Pancreas (tissue), 10 donors: ENCODE measurements around the gene CRMP1. TPM values are rescaled to one million over a fixed set of nuclear protein-coding genes. Genes with fewer than 3 reads are reported as not detected.
"Not testable (repeated sequence)": the region's sequence is repeated elsewhere in the genome, so short reads cannot be mapped to it uniquely, and the experiment has no call there.

Source experiments
- ATAC-seq, 4 donors: fragments of 200-7000 bp; cut with Tn5 transposase; one replicate each; pipeline versions ENCODE4 v1.8.0 to v1.9.1; 2020; ENCODE audit warnings: mild to moderate bottlenecking in 4 of 4, moderate library complexity in 4 of 4
- DNase-seq, 6 donors: peaks; one replicate each; pipeline ENCODE4 v3.0.0-alpha.2; 2020
- FAIRE-seq: peaks from 2 replicates; lab custom pipeline; 2012; peaks lifted over from hg19 to GRCh38; lab: Jason Lieb, UNC
- H3K27ac ChIP-seq, 4 donors: fragments of 200-600 bp; sonication (generic); 1 replicate in 3 of 4; 2 replicates in 1 of 4; pipeline versions ENCODE4 v1.5.0 to v1.8.0; 2020
- H3K27me3 ChIP-seq, 4 donors: fragments of 200-600 bp; one replicate each; pipeline ENCODE4 v1.8.0; 2021
- H3K36me3 ChIP-seq, 3 donors: fragments of 200-600 bp; sonication (generic) in 1 of 3; one replicate each; pipeline versions ENCODE4 v1.5.0 to v1.8.0; 2020 to 2021
- H3K4me1 ChIP-seq, 3 donors: fragments of 200-600 bp; one replicate each; pipeline ENCODE4 v1.8.0; 2021
- H3K4me3 ChIP-seq, 4 donors: fragments of 200-600 bp; sonication (generic) in 2 of 4; one replicate each; pipeline versions ENCODE4 v1.5.0 to v1.8.0; 2020 to 2021
- H3K9me3 ChIP-seq, 4 donors: fragments of 200-600 bp; one replicate each; pipeline ENCODE4 v1.8.0; 2021
- WGBS, 2 donors: extraction: QIAGEN DNeasy Blood & Tissue Kit; methylation state at CpG; one replicate each; pipeline ENCODE4 v1.1.7; 2013; 5-methylcytosine and 5-hydroxymethylcytosine counted together
- intact Hi-C, 3 donors: fragments of 100-400 bp; cut with DNase I; formaldehyde crosslinking; loops; one replicate each; pipeline versions ENCODE4 v1.11.1 to v1.14.2; 2022
- polyA plus RNA-seq, 2 donors: library from polyadenylated mRNA; stranded (reverse); fragments of 200-250 nt; gene quantifications; one replicate each; pipeline ENCODE4 v1.2.3, GENCODE V29; 2013
- total RNA-seq, 6 donors: library from RNA; stranded (reverse); fragmentation: NEBNext Ultra II Directional in 4 of 6; extraction: Animal tissue kit (Norgen Biotek cat#: 25700) in 4 of 6; gene quantifications; one replicate each; pipeline versions ENCODE4 v1.2.1 to v1.2.4, GENCODE V29; 2021 to 2023
- TF ChIP-seq, protein P1 (sequence below), 4 donors: fragments of 200-600 bp; sonication (generic) in 3 of 4; IDR thresholded peaks; one replicate each; pipeline versions ENCODE4 v1.5.0 to v1.8.0; 2021; ENCODE audit warnings: antibody characterized with exemption in 4 of 4
- donor health status: healthy with polysubstance abuse.
- donor health status: DM: no; HTN: no; CAD: no; lungs with moderate emphysema.
- donor health status: DM: no; HTN: no; CAD: no.
- donor health status: control.
- donor health status: control.
- donor health status: Bipolar disorder and iron deficiency.
- donor health status: DM: yes; HTN: yes; CAD: no.
- donor health status: DM: no; HTN: no; CAD: no.
- donor health status: DM: no; HTN: no; CAD: no.
- donor health status: DM: yes; HTN: yes; CAD: no.

CRMP1 gene
- total and polyA plus RNA-seq, 8 donors, result 0.69 to 21.4 (median 2.6) TPM

GRCh38 chr4:5857199-5857598 is 35.7 kb downstream of the CRMP1 start:
- H3K36me3 ChIP-seq, result no peaks in the 10 kb centered on the region
- H3K9me3 ChIP-seq, result no peaks in the 10 kb centered on the region
- WGBS, 2 donors, result 55 to 66% methylated on average over 2 of the region's 2 CpGs
- H3K4me3 ChIP-seq, result no peak overlapping the region
- no peaks in the 10 kb centered on the region for H3K4me1 ChIP-seq
- no peak for ATAC-seq
- TF ChIP-seq, protein P1, sequence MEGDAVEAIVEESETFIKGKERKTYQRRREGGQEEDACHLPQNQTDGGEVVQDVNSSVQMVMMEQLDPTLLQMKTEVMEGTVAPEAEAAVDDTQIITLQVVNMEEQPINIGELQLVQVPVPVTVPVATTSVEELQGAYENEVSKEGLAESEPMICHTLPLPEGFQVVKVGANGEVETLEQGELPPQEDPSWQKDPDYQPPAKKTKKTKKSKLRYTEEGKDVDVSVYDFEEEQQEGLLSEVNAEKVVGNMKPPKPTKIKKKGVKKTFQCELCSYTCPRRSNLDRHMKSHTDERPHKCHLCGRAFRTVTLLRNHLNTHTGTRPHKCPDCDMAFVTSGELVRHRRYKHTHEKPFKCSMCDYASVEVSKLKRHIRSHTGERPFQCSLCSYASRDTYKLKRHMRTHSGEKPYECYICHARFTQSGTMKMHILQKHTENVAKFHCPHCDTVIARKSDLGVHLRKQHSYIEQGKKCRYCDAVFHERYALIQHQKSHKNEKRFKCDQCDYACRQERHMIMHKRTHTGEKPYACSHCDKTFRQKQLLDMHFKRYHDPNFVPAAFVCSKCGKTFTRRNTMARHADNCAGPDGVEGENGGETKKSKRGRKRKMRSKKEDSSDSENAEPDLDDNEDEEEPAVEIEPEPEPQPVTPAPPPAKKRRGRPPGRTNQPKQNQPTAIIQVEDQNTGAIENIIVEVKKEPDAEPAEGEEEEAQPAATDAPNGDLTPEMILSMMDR (IDR thresholded peaks at IDR 0.05), result no peak
- DNase-seq, result no peak
- FAIRE-seq, result no peak
- intact Hi-C loops, result no loop called here
- H3K27ac ChIP-seq, result no peak overlapping the region
- H3K27me3 ChIP-seq, result no peaks in the 10 kb centered on the region

DNA sequence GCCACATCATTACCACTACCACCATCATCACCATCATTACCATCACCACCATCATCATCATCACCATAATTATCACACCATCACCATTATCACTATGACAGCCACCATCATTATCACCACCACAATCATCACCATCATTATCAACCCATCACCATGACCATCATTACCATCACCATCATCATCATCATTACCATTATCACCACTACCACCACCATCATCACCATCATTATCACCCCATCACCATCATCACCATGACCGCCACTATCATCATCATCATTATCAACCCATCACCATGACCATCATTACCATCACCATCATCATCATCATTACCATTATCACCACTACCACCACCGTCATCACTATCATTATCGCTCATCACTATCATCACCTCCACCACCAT is 36.5 kb downstream of the CRMP1 start:
- H3K27ac ChIP-seq, H3K36me3 ChIP-seq, DNase-seq, ATAC-seq, FAIRE-seq, H3K4me3 ChIP-seq, intact Hi-C loops, H3K9me3 ChIP-seq, H3K4me1 ChIP-seq, H3K27me3 ChIP-seq: not testable (repeated sequence)
- WGBS, 2 donors, result 84 to 97% methylated on average over 3 of the region's 3 CpGs

DNA sequence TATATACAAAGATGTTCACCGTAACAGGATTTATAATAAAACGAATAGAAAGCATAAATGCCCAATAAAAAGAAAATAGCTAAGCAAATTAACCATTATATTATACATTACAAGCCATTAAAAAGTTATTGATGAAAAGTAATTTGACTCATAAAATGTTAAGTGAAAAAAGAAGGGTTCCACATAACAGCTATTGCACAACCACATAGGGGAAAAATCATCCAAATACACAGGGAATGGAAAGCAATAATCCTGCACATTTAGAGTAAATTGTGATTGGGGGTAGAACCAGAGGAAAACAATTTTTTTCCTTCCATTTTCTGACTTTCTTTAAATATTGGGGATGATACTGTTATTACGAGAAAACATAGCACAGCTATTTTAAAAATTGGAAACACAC is 38.0 kb downstream of the CRMP1 start:
- ATAC-seq, result no peak
- no peak for DNase-seq
- H3K36me3 ChIP-seq, result no peaks in the 10 kb centered on the region
- TF ChIP-seq, protein P1 (IDR thresholded peaks at IDR 0.05), result no peak
- WGBS, 2 donors, result 66 to 81% methylated on average over 3 of the region's 3 CpGs
- no peaks in the 10 kb centered on the region for H3K27me3 ChIP-seq
- no peak overlapping the region for H3K27ac ChIP-seq
- intact Hi-C loops, result no loop called here
- H3K4me3 ChIP-seq, result no peak overlapping the region
- no peak for FAIRE-seq
- no peaks in the 10 kb centered on the region for H3K9me3 ChIP-seq
- H3K4me1 ChIP-seq, result no peaks in the 10 kb centered on the region

- Histone ChIP-seq H3K27ac (no peak overlapping the region), H3K36me3 (no peaks in the 10 kb centered on the region), H3K4me1 (no peaks in the 10 kb centered on the region), H3K9me3 (no peaks in the 10 kb centered on the region), H3K27me3 (no peaks in the 10 kb centered on the region), H3K4me3 (no peak overlapping the region)
- no peak for DNase-seq
- no peak for ATAC-seq
- no peak for FAIRE-seq
- WGBS, 2 donors, result 47 to 59% methylated on average over 9 of the region's 9 CpGs
- intact Hi-C loops, result no loop called here
- TF ChIP-seq, protein P1 (IDR thresholded peaks at IDR 0.05), result no peak
These were observed 40.2 kb downstream of the CRMP1 start for GRCh38 chr4:5852523-5853202.

DNA sequence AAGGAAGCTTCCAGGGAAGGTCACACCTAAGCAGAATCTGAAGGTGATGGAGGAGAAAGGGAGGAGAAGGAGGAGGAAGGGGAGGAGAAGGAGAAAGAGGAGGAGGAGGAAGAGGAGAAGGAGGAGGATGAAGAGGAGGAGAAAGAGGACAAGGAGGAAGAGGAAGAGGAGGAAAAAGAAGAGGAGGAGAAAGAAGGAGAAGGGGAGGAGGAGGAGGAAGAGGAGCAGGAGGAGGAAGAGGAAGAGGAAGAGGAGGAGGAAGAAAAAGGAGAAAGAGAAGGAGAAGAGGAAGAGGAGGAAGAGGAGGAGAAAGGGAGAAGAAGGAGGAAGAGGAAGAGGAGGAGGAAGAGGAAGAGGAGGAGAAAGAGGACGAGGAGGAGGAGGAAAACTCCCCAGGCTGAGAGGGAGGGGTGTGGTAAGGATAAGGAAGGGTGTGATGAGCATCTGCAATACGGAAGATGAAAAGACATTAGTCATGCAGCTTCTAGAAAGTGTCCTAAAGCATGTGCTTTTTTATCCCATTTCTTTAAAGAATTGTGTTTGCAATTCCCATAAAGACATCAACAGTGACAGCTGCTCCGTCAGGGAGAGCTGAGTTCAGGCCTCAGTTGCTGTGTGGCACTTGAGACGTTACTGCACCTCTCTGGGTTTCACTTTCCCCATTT is 41.1 kb downstream of the CRMP1 start:
- DNase-seq (no peak), ATAC-seq (no peak), FAIRE-seq (no peak)
- no peaks in the 10 kb centered on the region for H3K4me1 ChIP-seq
- H3K36me3 ChIP-seq, result no peaks in the 10 kb centered on the region
- TF ChIP-seq, protein P1 (IDR thresholded peaks at IDR 0.05), result no peak
- no peak overlapping the region for H3K4me3 ChIP-seq
- intact Hi-C loops, result no loop called here
- H3K9me3 ChIP-seq, result no peaks in the 10 kb centered on the region
- no peaks in the 10 kb centered on the region for H3K27me3 ChIP-seq
- H3K27ac ChIP-seq, result no peak overlapping the region
- 40 to 42% methylated on average over 4 of the region's 4 CpGs for WGBS, 2 donors
